ENCODE results near the gene MYL10. TPM values are rescaled to one million over a fixed set of nuclear protein-coding genes. Genes with fewer than 3 reads are reported as not detected.

Gene MYL10
- total and polyA plus RNA-seq, 2 experiments from 2014 or later = 1.3 TPM; not detected in 1

- H3K9me2 ChIP-seq (ENCODE audit: insufficient read depth) = no peaks in the 10 kb centered on the region
- no peaks in the 10 kb centered on the region for H3K79me2 ChIP-seq (replicated peaks; ENCODE audit: insufficient read depth)
- no peak for ATAC-seq
- no peaks in the 10 kb centered on the region for H3F3A ChIP-seq (replicated peaks; ENCODE audit: low read depth)
- H3K4me2 ChIP-seq = no peak overlapping the region
- no peaks in the 10 kb centered on the region for H3K36me3 Mint-ChIP-seq (ENCODE audit: low read depth)
- no peaks in the 10 kb centered on the region for H3K36me3 ChIP-seq (ENCODE audit: insufficient read depth)
- no peaks in the 10 kb centered on the region for H3K4me1 ChIP-seq (ENCODE audit: insufficient read depth)
- H3K4me3 Mint-ChIP-seq = no peak overlapping the region
- H4K20me1 ChIP-seq (replicated peaks; ENCODE audit: insufficient read depth) = no peaks in the 10 kb centered on the region
- no peaks in the 10 kb centered on the region for H3K27me3 ChIP-seq (ENCODE audit: insufficient read depth)
- no peak for TF ChIP-seq POLR2AphosphoS5 (IDR thresholded peaks at IDR 0.05; ENCODE audit: low read depth)
- no peak for TF ChIP-seq NANOG (IDR thresholded peaks at IDR 0.05; ENCODE audit: borderline replicate concordance)
- no peak overlapping the region for H3K4me3 ChIP-seq
- H3K27ac Mint-ChIP-seq = no peak overlapping the region
- H3K9me3 Mint-ChIP-seq = no peaks in the 10 kb centered on the region
- no peak overlapping the region for H2AFZ ChIP-seq
- 0 out of 3 replicates have a peak, but pooled peaks cover 3% of the 10 kb centered on the region for H3K4me1 Mint-ChIP-seq
- H3K27me3 Mint-ChIP-seq (ENCODE audit: insufficient read depth, low read depth, poor library complexity) = peaks cover 5% of the 10 kb centered on the region
- no peak for DNase-seq (ENCODE audit: low spot score)
- no peak overlapping the region for H3K27ac ChIP-seq (ENCODE audit: low read depth)
Observed at GRCh38 chr7:101590663-101591435, 38.2 kb downstream of the MYL10 start.

DNA sequence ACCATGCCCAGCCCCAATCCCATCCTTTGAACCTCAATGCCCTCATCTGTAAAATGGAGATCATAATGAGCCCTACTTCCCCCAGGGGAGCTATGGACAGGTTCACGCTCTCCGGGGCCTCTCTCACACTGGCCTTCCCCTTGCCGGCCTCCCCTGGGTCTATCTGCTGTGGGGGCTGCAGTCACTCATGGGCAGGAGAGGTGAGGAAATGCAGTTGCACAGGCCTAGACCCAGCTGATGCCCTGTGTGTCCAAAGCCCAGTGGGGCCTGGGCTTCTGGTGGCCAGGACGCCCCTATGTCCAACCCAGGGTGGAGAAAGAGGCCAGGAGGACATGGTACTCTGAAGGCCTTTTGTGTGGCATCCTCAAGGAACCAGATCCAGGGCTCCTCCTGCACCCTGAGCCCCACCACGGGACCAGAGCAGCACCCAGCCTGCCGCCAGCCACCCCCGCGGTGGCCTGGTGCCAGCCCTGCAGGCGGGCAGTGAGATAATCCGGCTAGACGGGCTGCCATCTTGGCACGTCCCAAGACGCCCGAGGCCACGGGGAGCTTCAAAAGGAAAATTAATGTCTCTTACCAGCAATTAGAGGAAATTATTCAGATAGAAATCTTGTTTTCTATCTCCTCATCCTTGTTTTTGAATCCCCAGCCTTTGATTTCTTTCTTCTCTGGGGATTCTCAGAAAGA lies 39.0 kb downstream of the MYL10 start:
- Mint-ChIP-seq H3K4me3 (no peak overlapping the region), H3K27ac (no peak overlapping the region), H3K27me3 (ENCODE audit: insufficient read depth, low read depth, poor library complexity) (peaks cover 7% of the 10 kb centered on the region), H3K36me3 (ENCODE audit: low read depth) (no peaks in the 10 kb centered on the region), H3K4me1 (0 out of 3 replicates have a peak, but pooled peaks cover 3% of the 10 kb centered on the region), H3K9me3 (no peaks in the 10 kb centered on the region)
- H2AFZ ChIP-seq = no peak overlapping the region
- no peak overlapping the region for H3K27ac ChIP-seq (ENCODE audit: low read depth)
- H3K36me3 ChIP-seq (ENCODE audit: insufficient read depth) = no peaks in the 10 kb centered on the region
- no peaks in the 10 kb centered on the region for H3K9me2 ChIP-seq (ENCODE audit: insufficient read depth)
- no peaks in the 10 kb centered on the region for H4K20me1 ChIP-seq (replicated peaks; ENCODE audit: insufficient read depth)
- no peaks in the 10 kb centered on the region for H3K27me3 ChIP-seq (ENCODE audit: insufficient read depth)
- no peak for DNase-seq (ENCODE audit: low spot score)
- ATAC-seq = no peak
- no peaks in the 10 kb centered on the region for H3F3A ChIP-seq (replicated peaks; ENCODE audit: low read depth)
- no peaks in the 10 kb centered on the region for H3K79me2 ChIP-seq (replicated peaks; ENCODE audit: insufficient read depth)
- no peak overlapping the region for H3K4me3 ChIP-seq
- no peak overlapping the region for H3K4me2 ChIP-seq
- H3K4me1 ChIP-seq (ENCODE audit: insufficient read depth) = no peaks in the 10 kb centered on the region
- TF ChIP-seq ZNF114 (CRISPR knock-in tag; IDR thresholded peaks at IDR 0.05) (no peak), EZH2phosphoT487 (IDR thresholded peaks at IDR 0.05; ENCODE audit: unreplicated experiment) (no peak), ZNF331 (CRISPR knock-in tag; IDR thresholded peaks at IDR 0.05; ENCODE audit: low read depth) (no peak), JUNB (IDR thresholded peaks at IDR 0.05; ENCODE audit: unreplicated experiment) (no peak), CREB1 (CRISPR knock-in tag; IDR thresholded peaks at IDR 0.05; ENCODE audit: low read depth) (no peak), NANOG (IDR thresholded peaks at IDR 0.05; ENCODE audit: borderline replicate concordance) (no peak), POLR2AphosphoS5 (IDR thresholded peaks at IDR 0.05; ENCODE audit: low read depth) (no peak)
- TF ChIP-seq, protein P1, sequence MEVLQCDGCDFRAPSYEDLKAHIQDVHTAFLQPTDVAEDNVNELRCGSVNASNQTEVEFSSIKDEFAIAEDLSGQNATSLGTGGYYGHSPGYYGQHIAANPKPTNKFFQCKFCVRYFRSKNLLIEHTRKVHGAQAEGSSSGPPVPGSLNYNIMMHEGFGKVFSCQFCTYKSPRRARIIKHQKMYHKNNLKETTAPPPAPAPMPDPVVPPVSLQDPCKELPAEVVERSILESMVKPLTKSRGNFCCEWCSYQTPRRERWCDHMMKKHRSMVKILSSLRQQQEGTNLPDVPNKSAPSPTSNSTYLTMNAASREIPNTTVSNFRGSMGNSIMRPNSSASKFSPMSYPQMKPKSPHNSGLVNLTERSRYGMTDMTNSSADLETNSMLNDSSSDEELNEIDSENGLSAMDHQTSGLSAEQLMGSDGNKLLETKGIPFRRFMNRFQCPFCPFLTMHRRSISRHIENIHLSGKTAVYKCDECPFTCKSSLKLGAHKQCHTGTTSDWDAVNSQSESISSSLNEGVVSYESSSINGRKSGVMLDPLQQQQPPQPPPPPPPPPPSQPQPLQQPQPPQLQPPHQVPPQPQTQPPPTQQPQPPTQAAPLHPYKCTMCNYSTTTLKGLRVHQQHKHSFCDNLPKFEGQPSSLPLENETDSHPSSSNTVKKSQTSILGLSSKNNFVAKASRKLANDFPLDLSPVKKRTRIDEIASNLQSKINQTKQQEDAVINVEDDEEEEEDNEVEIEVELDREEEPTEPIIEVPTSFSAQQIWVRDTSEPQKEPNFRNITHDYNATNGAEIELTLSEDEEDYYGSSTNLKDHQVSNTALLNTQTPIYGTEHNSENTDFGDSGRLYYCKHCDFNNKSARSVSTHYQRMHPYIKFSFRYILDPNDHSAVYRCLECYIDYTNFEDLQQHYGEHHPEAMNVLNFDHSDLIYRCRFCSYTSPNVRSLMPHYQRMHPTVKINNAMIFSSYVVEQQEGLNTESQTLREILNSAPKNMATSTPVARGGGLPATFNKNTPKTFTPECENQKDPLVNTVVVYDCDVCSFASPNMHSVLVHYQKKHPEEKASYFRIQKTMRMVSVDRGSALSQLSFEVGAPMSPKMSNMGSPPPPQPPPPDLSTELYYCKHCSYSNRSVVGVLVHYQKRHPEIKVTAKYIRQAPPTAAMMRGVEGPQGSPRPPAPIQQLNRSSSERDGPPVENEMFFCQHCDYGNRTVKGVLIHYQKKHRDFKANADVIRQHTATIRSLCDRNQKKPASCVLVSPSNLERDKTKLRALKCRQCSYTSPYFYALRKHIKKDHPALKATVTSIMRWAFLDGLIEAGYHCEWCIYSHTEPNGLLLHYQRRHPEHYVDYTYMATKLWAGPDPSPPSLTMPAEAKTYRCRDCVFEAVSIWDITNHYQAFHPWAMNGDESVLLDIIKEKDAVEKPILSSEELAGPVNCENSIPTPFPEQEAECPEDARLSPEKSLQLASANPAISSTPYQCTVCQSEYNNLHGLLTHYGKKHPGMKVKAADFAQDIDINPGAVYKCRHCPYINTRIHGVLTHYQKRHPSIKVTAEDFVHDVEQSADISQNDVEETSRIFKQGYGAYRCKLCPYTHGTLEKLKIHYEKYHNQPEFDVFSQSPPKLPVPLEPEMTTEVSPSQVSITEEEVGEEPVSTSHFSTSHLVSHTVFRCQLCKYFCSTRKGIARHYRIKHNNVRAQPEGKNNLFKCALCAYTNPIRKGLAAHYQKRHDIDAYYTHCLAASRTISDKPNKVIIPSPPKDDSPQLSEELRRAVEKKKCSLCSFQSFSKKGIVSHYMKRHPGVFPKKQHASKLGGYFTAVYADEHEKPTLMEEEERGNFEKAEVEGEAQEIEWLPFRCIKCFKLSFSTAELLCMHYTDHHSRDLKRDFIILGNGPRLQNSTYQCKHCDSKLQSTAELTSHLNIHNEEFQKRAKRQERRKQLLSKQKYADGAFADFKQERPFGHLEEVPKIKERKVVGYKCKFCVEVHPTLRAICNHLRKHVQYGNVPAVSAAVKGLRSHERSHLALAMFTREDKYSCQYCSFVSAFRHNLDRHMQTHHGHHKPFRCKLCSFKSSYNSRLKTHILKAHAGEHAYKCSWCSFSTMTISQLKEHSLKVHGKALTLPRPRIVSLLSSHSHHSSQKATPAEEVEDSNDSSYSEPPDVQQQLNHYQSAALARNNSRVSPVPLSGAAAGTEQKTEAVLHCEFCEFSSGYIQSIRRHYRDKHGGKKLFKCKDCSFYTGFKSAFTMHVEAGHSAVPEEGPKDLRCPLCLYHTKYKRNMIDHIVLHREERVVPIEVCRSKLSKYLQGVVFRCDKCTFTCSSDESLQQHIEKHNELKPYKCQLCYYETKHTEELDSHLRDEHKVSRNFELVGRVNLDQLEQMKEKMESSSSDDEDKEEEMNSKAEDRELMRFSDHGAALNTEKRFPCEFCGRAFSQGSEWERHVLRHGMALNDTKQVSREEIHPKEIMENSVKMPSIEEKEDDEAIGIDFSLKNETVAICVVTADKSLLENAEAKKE (CRISPR knock-in tag; IDR thresholded peaks at IDR 0.05) = no peak
- TF ChIP-seq, protein P2, sequence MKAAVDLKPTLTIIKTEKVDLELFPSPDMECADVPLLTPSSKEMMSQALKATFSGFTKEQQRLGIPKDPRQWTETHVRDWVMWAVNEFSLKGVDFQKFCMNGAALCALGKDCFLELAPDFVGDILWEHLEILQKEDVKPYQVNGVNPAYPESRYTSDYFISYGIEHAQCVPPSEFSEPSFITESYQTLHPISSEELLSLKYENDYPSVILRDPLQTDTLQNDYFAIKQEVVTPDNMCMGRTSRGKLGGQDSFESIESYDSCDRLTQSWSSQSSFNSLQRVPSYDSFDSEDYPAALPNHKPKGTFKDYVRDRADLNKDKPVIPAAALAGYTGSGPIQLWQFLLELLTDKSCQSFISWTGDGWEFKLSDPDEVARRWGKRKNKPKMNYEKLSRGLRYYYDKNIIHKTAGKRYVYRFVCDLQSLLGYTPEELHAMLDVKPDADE (IDR thresholded peaks at IDR 0.05) = no peak

All from GM23338 (cell line).